Trophoblast cell (in vitro differentiated cells and primary cell): ENCODE data around the gene SMYD3.

Experiments used
- DNase-seq, 2 donors: peaks; one replicate each; pipeline ENCODE4 v3.0.0-alpha.2; 2016
- H2AFZ ChIP-seq: 2 replicates; pipeline ENCODE4 v1.6.1; 2013; ENCODE audit warnings: low read length, moderate library complexity, mild to moderate bottlenecking; ENCODE audit not compliant: insufficient read depth, poor library complexity
- H2AK5ac ChIP-seq: 2 replicates; pipeline ENCODE4 v1.6.1; 2013; ENCODE audit warnings: mild to moderate bottlenecking, low read length
- H2BK120ac ChIP-seq: 2 replicates; pipeline ENCODE4 v1.6.1; 2013; ENCODE audit warnings: low read length, mild to moderate bottlenecking, moderate library complexity; ENCODE audit not compliant: insufficient read depth, poor library complexity
- H2BK12ac ChIP-seq: 2 replicates; pipeline ENCODE4 v1.6.1; 2013; ENCODE audit warnings: mild to moderate bottlenecking, low read length, moderate library complexity
- H2BK5ac ChIP-seq: 2 replicates; pipeline ENCODE4 v1.6.1; 2013; ENCODE audit warnings: low read length, low read depth, moderate library complexity, mild to moderate bottlenecking; ENCODE audit not compliant: poor library complexity
- H3K14ac ChIP-seq: 2 replicates; pipeline ENCODE4 v1.6.1; 2013; ENCODE audit warnings: mild to moderate bottlenecking, low read length
- H3K18ac ChIP-seq: 2 replicates; pipeline ENCODE4 v1.6.1; 2013; ENCODE audit warnings: mild to moderate bottlenecking, low read length
- H3K23ac ChIP-seq: 2 replicates; pipeline ENCODE4 v1.6.1; 2013; ENCODE audit warnings: low read length
- H3K27ac ChIP-seq: 2 replicates; pipeline ENCODE4 v1.5.1; 2013; ENCODE audit warnings: low read depth, mild to moderate bottlenecking, inconsistent platforms, low read length, moderate library complexity
- H3K27me3 ChIP-seq: 2 replicates; pipeline ENCODE4 v1.6.1; 2013; ENCODE audit warnings: inconsistent platforms, mild to moderate bottlenecking, low read length, moderate library complexity; ENCODE audit not compliant: insufficient read depth
- H3K36me3 ChIP-seq, 2 experiments: 1 replicate in 1 of 2; 2 replicates in 1 of 2; pipeline ENCODE4 v1.6.1; 2013; ENCODE audit warnings: low read length in 2 of 2, mild to moderate bottlenecking in 2 of 2, moderate library complexity in 1 of 2; ENCODE audit not compliant: insufficient read depth in 2 of 2, control insufficient read depth in 1 of 2
- H3K4ac ChIP-seq: 2 replicates; pipeline ENCODE4 v1.6.1; 2013; ENCODE audit warnings: low read depth, mild to moderate bottlenecking, low read length, moderate library complexity
- H3K4me1 ChIP-seq, 2 experiments: 1 replicate in 1 of 2; 2 replicates in 1 of 2; pipeline ENCODE4 v1.6.1; 2013; ENCODE audit warnings: low read length in 2 of 2, mild to moderate bottlenecking in 2 of 2, moderate library complexity in 1 of 2; ENCODE audit not compliant: insufficient read depth in 2 of 2, control insufficient read depth in 1 of 2
- H3K4me2 ChIP-seq: 2 replicates; pipeline ENCODE4 v1.6.1; 2013; ENCODE audit warnings: inconsistent platforms, mild to moderate bottlenecking, low read length, moderate library complexity
- H3K4me3 ChIP-seq: 2 replicates; pipeline ENCODE4 v1.5.1; 2013; ENCODE audit warnings: mild to moderate bottlenecking, low read depth, low read length, inconsistent platforms
- H3K79me1 ChIP-seq: one replicate; pipeline ENCODE4 v1.6.1; 2013; ENCODE audit warnings: low read length
- H3K79me2 ChIP-seq: 2 replicates; pipeline ENCODE4 v1.6.1; 2013; ENCODE audit warnings: low read length, mild to moderate bottlenecking; ENCODE audit not compliant: control insufficient read depth, insufficient read depth, poor library complexity
- H3K9ac ChIP-seq: 2 replicates; pipeline ENCODE4 v1.6.1; 2013; ENCODE audit warnings: mild to moderate bottlenecking, low read length
- H3K9me3 ChIP-seq: 2 replicates; pipeline ENCODE4 v1.6.1; 2013; ENCODE audit warnings: low read depth, mild to moderate bottlenecking, control low read depth, inconsistent platforms, low read length; ENCODE audit not compliant: insufficient read depth
- H4K12ac ChIP-seq: 2 replicates; pipeline ENCODE4 v1.6.1; 2013; ENCODE audit warnings: low read depth, mild to moderate bottlenecking, low read length, moderate library complexity
- H4K8ac ChIP-seq: 2 replicates; pipeline ENCODE4 v1.6.1; 2013; ENCODE audit warnings: low read depth, mild to moderate bottlenecking, low read length, moderate library complexity
- H4K91ac ChIP-seq: one replicate; pipeline ENCODE4 v1.6.1; 2013; ENCODE audit warnings: low read depth, mild to moderate bottlenecking, low read length, moderate library complexity
- WGBS: extraction: QIAGEN DNeasy Blood & Tissue Kit; methylation state at CpG from one replicate; pipeline ENCODE4 v1.1.7; 2013; ENCODE audit warnings: missing lambda C conversion rate; ENCODE audit not compliant: insufficient read length, insufficient coverage; ENCODE audit errors: extremely low coverage; 5-methylcytosine and 5-hydroxymethylcytosine counted together

Gene SMYD3

DNA sequence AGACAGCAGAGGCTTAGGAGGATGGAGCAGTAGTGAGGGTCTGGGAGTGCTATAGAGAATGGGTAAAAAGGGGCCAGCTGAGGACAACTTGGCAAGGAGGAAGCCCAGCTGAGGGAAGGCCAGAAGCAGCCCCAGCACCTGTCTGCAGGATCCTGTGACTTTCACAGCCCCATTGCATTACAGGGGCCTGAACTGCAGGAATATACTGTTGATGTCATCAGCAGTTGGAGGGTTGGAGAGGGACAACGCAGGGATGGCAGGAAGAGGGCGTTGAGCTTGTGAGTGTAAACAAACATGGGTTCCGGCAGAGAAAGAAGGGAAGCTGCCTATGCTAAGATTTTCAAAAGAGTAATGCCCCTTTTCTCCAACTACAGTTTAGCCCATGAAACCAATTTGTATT, 628.5 kb downstream of the SMYD3 start:
- no peak overlapping the region for H2AK5ac ChIP-seq
- WGBS = no CpG with 5 or more reads among the region's 3 CpGs
- H4K12ac ChIP-seq = no peak overlapping the region
- H4K8ac ChIP-seq = no peak overlapping the region
- no peak overlapping the region for H3K18ac ChIP-seq
- no peak overlapping the region for H2AFZ ChIP-seq
- no peaks in the 10 kb centered on the region for H3K79me2 ChIP-seq
- no peak overlapping the region for H3K4me2 ChIP-seq
- no peaks in the 10 kb centered on the region for H3K27me3 ChIP-seq
- no peak overlapping the region for H3K23ac ChIP-seq
- no peak overlapping the region for H3K4me3 ChIP-seq
- peaks cover 2% of the 10 kb centered on the region for H3K79me1 ChIP-seq
- no peak overlapping the region for H2BK5ac ChIP-seq
- peak in 1 of 2 donors; percentile 20 for DNase-seq
- peaks cover 0 to 2% of the 10 kb centered on the region in 2 experiments for H3K36me3 ChIP-seq
- H2BK120ac ChIP-seq = no peak overlapping the region
- H3K14ac ChIP-seq = no peak overlapping the region
- H2BK12ac ChIP-seq = no peak overlapping the region
- H4K91ac ChIP-seq = no peak overlapping the region
- no peak overlapping the region for H3K27ac ChIP-seq
- H3K4me1 ChIP-seq = peaks cover 5 to 23% of the 10 kb centered on the region in 2 experiments
- peaks cover 2% of the 10 kb centered on the region for H3K9me3 ChIP-seq
- no peak overlapping the region for H3K4ac ChIP-seq
- no peak overlapping the region for H3K9ac ChIP-seq

GRCh38 chr1:245877976-245878375, 629.1 kb downstream of the SMYD3 start:
- Histone ChIP-seq H4K8ac (no peak overlapping the region), H4K91ac (peak overlapping the region; percentile 36), H3K27ac (no peak overlapping the region), H3K4me3 (no peak overlapping the region), H2AK5ac (no peak overlapping the region), H2BK120ac (no peak overlapping the region), H3K27me3 (no peaks in the 10 kb centered on the region), H3K18ac (no peak overlapping the region), H3K9ac (no peak overlapping the region), H4K12ac (no peak overlapping the region), H3K23ac (no peak overlapping the region), H2BK12ac (no peak overlapping the region), H3K79me2 (no peaks in the 10 kb centered on the region), H3K4me1 (peaks cover 5 to 23% of the 10 kb centered on the region in 2 experiments), H3K79me1 (peaks cover 2% of the 10 kb centered on the region), H3K14ac (no peak overlapping the region), H2AFZ (no peak overlapping the region), H3K4me2 (no peak overlapping the region), H2BK5ac (no peak overlapping the region), H3K9me3 (peaks cover 2% of the 10 kb centered on the region), H3K4ac (no peak overlapping the region), H3K36me3 (peaks cover 0 to 2% of the 10 kb centered on the region in 2 experiments)
- WGBS = no CpG with 5 or more reads among the region's 8 CpGs
- DNase-seq = no peak

DNA sequence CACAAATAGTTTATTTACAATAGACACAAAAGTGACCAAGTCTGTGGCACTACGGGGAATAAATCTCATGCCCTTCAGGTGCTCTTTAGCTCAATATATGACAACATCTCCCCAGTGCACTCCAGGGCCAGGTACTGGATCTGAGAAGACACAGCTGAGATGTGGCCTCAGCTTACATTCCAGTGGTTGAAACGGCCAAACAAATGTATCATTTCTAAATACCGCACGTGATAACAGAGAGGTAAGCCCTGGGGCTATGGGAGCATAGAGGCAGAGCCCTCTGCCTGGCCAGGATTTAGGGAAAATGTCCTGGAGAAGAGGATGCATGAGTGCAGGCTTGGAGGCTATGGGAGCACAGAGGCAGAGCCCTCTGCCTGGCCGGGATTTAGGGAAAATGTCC, 630.5 kb downstream of the SMYD3 start:
- Histone ChIP-seq H4K8ac (no peak overlapping the region), H3K79me2 (no peaks in the 10 kb centered on the region)

DNA sequence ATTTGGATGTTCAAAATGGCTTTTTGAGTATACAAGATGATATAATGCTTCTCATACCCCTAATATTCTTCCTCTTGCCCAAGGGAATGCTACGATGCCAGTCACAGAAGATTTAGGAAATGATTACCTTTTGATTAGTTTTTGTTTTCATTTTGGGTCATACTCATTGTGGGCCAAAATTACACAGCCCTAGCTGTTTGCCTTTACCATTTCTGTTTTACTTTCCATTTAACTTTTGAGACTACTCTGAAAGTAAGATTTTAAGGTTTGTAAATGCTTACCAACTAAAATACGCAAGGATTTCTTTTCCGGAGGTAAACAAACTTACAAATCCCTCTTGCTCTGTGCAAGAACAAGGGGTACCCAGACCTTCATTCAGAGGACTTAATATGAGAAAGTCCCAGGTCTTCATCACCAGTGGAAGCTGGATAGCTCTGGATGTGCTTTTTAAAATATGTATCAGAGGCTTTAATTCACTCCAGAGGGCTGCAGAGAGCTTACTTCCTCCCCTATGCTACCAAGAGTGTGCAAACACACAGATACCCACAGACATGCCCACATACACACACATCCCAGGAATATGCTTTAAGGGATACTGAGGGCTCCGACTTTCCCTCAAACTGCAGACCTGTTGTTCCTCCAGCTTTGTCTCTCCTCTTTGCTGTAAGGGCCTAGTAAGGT, 631.4 kb downstream of the SMYD3 start:
- no peak overlapping the region for H2BK120ac ChIP-seq
- H4K8ac ChIP-seq = no peak overlapping the region
- H3K27ac ChIP-seq = no peak overlapping the region
- peaks cover 2% of the 10 kb centered on the region for H3K9me3 ChIP-seq
- H3K27me3 ChIP-seq = no peaks in the 10 kb centered on the region
- no peak overlapping the region for H3K4me3 ChIP-seq
- H4K91ac ChIP-seq = no peak overlapping the region
- no peak overlapping the region for H3K4ac ChIP-seq
- no peak overlapping the region for H3K14ac ChIP-seq
- H3K18ac ChIP-seq = no peak overlapping the region
- no peaks in the 10 kb centered on the region for H3K79me1 ChIP-seq
- H2AFZ ChIP-seq = no peak overlapping the region
- H3K79me2 ChIP-seq = no peaks in the 10 kb centered on the region
- H3K4me1 ChIP-seq = peaks cover 5 to 11% of the 10 kb centered on the region in 2 experiments
- no CpG with 5 or more reads among the region's 4 CpGs for WGBS
- no peak for DNase-seq
- H3K9ac ChIP-seq = no peak overlapping the region
- H2BK12ac ChIP-seq = no peak overlapping the region
- H3K36me3 ChIP-seq = peaks cover 0 to 2% of the 10 kb centered on the region in 2 experiments
- no peak overlapping the region for H3K23ac ChIP-seq
- no peak overlapping the region for H2AK5ac ChIP-seq
- H3K4me2 ChIP-seq = no peak overlapping the region
- H4K12ac ChIP-seq = no peak overlapping the region
- no peak overlapping the region for H2BK5ac ChIP-seq

More for the DNA sequence above, 630.5 kb downstream of the SMYD3 start:
- no peak overlapping the region for H2AK5ac ChIP-seq
- no peaks in the 10 kb centered on the region for H3K27me3 ChIP-seq
- no peak overlapping the region for H2AFZ ChIP-seq
- H3K9me3 ChIP-seq = peaks cover 2% of the 10 kb centered on the region
- no peak overlapping the region for H4K91ac ChIP-seq
- H3K79me1 ChIP-seq = no peaks in the 10 kb centered on the region
- H3K27ac ChIP-seq = no peak overlapping the region
- no peak overlapping the region for H4K12ac ChIP-seq
- H3K18ac ChIP-seq = no peak overlapping the region
- peak; percentile 72 to 92 for DNase-seq
- H2BK120ac ChIP-seq = no peak overlapping the region
- no CpG with 5 or more reads among the region's 5 CpGs for whole genome bisulfite sequencing
- H3K9ac ChIP-seq = no peak overlapping the region
- H3K36me3 ChIP-seq = peaks cover 0 to 2% of the 10 kb centered on the region in 2 experiments
- no peak overlapping the region for H3K14ac ChIP-seq
- no peak overlapping the region for H2BK5ac ChIP-seq
- no peak overlapping the region for H3K4me2 ChIP-seq
- peaks cover 5 to 17% of the 10 kb centered on the region in 2 experiments for H3K4me1 ChIP-seq
- no peak overlapping the region for H3K4me3 ChIP-seq
- H2BK12ac ChIP-seq = no peak overlapping the region
- no peak overlapping the region for H3K23ac ChIP-seq
- H3K4ac ChIP-seq = no peak overlapping the region
